GM20000 (cell line): ENCODE data around the gene MIAT.

ENCODE experiments used
- DNase-seq: peaks from one replicate; pipeline ENCODE4 v3.0.0; 2012; ENCODE audit warnings: low spot score
- CTCF ChIP-seq: IDR thresholded peaks from 2 replicates; pipeline ENCODE4 v1.5.1; 2012; ENCODE audit warnings: mild to moderate bottlenecking, control low read depth; ENCODE audit errors: extremely low read depth, missing control alignments

Gene MIAT

GRCh38 chr22:26677217-26677616 is 19.8 kb downstream of the MIAT start:
- no peak for DNase-seq
- no peak for TF ChIP-seq CTCF

GRCh38 chr22:26679003-26679629 is 21.7 kb downstream of the MIAT start:
- DNase-seq: peak; percentile 78

GRCh38 chr22:26680485-26680884 is 23.1 kb downstream of the MIAT start:
- no peak for TF ChIP-seq CTCF
- DNase-seq: no peak

More at GRCh38 chr22:26679003-26679629, 21.7 kb downstream of the MIAT start:
- peak; percentile 97 for TF ChIP-seq CTCF

- DNase-seq: no peak
- TF ChIP-seq CTCF: no peak
Measured at GRCh38 chr22:26681395-26681821, 24.0 kb downstream of the MIAT start.

- TF ChIP-seq CTCF: no peak
- no peak for DNase-seq
Measured at GRCh38 chr22:26684168-26684567, 26.8 kb downstream of the MIAT start.

GRCh38 chr22:26685601-26686000 is 28.2 kb downstream of the MIAT start:
- no peak for DNase-seq
- no peak for TF ChIP-seq CTCF

GRCh38 chr22:26687439-26687838 is 30.1 kb downstream of the MIAT start:
- no peak for DNase-seq
- TF ChIP-seq CTCF: no peak
